Subcutaneous adipose tissue (tissue), 4 donors: ENCODE data around the gene NEURL3. TPM values are rescaled to one million over a fixed set of nuclear protein-coding genes. Genes with fewer than 3 reads are reported as not detected.

Experiments
- total RNA-seq, 4 donors: library from RNA; depleted of rRNA; stranded (reverse); fragments of >200 nt; gene quantifications; one replicate each; pipeline ENCODE4 v1.1.0, GENCODE V29; 2016
- TF ChIP-seq, protein P1 (sequence below): fragments of 450-650 bp; IDR thresholded peaks from one replicate; pipeline ENCODE4 v1.5.1; 2016; ENCODE audit warnings: low read depth, mild to moderate bottlenecking, control low read depth, antibody characterized with exemption, moderate library complexity

NEURL3 gene
- total RNA-seq, 4 donors from 2014 or later, result 3.6 TPM; not detected in 3

DNA sequence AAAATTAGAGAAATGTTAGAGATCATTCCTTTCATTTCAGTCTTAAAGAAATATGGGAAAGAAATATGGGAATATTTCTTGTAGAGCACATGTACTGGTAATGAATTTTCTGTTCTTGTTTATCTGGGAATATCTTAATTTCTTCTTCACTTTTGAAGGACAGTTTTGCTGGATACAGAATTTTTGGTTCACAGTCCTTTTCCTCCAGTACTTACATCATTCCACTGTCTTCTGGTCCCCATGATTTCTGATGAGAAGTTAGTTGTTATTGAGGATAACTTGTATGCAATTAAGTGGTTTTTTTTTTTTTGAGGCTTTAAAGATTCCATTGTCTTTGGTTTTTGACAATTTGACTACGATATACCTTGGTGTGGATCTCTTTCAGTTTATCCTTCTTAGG is 11.0 kb downstream of the NEURL3 start:
- TF ChIP-seq, protein P1, sequence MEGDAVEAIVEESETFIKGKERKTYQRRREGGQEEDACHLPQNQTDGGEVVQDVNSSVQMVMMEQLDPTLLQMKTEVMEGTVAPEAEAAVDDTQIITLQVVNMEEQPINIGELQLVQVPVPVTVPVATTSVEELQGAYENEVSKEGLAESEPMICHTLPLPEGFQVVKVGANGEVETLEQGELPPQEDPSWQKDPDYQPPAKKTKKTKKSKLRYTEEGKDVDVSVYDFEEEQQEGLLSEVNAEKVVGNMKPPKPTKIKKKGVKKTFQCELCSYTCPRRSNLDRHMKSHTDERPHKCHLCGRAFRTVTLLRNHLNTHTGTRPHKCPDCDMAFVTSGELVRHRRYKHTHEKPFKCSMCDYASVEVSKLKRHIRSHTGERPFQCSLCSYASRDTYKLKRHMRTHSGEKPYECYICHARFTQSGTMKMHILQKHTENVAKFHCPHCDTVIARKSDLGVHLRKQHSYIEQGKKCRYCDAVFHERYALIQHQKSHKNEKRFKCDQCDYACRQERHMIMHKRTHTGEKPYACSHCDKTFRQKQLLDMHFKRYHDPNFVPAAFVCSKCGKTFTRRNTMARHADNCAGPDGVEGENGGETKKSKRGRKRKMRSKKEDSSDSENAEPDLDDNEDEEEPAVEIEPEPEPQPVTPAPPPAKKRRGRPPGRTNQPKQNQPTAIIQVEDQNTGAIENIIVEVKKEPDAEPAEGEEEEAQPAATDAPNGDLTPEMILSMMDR, result no peak

GRCh38 chr2:96493072-96493471 is 12.1 kb downstream of the NEURL3 start:
- TF ChIP-seq, protein P1, result no peak

GRCh38 chr2:96491860-96492497 is 13.2 kb downstream of the NEURL3 start:
- TF ChIP-seq, protein P1, result no peak

- TF ChIP-seq, protein P1, result no peak
These were observed 15.5 kb downstream of the NEURL3 start for GRCh38 chr2:96489663-96490062.

GRCh38 chr2:96489261-96489660 is 15.9 kb downstream of the NEURL3 start:
- TF ChIP-seq, protein P1, result no peak

DNA sequence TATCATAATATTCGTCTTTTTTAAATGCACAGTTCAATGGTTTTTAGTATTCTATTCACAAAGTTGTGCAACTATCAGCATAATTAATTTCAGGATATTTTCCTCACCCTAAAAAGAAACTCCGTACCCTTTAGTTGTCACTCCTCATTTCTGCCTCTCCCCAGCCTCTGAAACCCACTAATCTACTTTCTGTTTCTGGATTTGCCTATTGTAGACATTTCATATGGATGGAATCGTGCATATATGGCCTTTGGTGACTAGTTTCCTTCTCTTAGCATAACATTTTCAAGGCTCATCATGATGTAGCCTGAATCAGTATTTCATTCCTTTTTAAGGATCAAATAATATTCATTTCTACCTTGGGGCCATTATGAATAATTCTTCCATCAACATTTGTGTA is 18.5 kb downstream of the NEURL3 start:
- TF ChIP-seq, protein P1, result no peak

- TF ChIP-seq, protein P1, result no peak
These were observed 19.2 kb downstream of the NEURL3 start for GRCh38 chr2:96485751-96486651.
